Stimulated activated naive CD4-positive, alpha-beta T cell (primary cell): Measurements from ENCODE around the gene MYOZ1.
"Not testable (repeated sequence)": the region's sequence is repeated elsewhere in the genome, so short reads cannot be mapped to it uniquely, and the experiment has no call there.

Experiments used
- DNase-seq, 6 experiments: peaks; one replicate each; lab custom pipeline; 2025; lab: John Stamatoyannopoulos, UW

Gene MYOZ1, protein sequence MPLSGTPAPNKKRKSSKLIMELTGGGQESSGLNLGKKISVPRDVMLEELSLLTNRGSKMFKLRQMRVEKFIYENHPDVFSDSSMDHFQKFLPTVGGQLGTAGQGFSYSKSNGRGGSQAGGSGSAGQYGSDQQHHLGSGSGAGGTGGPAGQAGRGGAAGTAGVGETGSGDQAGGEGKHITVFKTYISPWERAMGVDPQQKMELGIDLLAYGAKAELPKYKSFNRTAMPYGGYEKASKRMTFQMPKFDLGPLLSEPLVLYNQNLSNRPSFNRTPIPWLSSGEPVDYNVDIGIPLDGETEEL

DNA sequence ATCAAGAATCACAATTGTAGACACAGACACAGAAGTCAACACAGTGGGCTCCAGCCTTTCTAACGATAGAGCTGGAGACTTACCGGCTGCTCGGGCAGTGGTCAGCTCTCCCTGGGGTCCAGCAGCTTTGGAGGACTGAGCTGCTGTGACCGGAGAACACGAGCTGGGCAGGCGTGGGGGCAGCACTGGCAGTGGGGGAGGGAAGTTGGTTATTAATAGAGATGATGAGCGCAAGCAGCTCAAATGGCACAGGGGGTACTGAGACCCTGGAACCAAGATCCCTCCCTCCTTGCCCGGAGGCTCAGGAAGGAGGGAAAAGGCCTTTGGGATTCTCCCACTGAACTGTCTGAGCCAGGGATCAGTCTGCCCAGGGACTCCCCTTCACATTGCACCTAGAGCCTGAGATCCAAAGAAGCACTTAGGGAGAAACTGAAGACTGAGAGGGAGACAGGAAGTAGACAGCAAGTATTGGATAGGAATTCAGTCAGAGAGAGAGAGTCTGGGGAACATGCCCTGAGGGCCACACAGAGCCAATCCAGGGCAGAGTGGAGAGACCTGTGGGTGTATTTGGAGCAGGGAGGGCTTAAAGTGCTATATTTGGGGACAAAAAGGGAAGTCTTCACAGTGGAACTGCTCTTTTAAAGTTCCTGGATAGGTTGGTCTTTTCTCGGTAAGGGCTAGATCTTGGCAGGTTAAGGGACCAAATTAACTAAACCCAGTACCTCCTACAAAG, at the start of gene MYOZ1:
MYOZ1 (minus strand) TSS at position 147 of the 733 bp plus-strand sequence. CDS start 1,457 bp downstream, outside the sequence.
- DNase-seq: no peak

DNA sequence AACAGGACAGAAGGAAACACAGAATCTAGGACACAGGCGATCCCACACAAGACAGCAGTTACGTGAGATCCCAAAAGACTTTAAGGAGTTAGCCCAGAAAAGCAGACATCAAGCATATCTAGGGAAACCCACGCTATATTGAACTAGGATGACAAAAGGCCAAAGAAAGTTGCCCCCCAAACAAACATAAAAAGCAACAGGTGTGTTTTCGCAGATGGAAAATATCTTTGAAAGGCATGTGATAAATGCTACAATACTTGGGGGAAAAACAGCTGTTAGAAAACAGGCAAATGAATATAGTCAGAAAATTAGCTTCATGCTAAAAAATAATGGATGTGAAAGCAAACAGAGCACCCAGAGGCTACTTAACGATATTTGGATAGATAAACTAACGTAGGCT, 49.5 kb upstream of the MYOZ1 start:
- not testable (repeated sequence) for DNase-seq

DNA sequence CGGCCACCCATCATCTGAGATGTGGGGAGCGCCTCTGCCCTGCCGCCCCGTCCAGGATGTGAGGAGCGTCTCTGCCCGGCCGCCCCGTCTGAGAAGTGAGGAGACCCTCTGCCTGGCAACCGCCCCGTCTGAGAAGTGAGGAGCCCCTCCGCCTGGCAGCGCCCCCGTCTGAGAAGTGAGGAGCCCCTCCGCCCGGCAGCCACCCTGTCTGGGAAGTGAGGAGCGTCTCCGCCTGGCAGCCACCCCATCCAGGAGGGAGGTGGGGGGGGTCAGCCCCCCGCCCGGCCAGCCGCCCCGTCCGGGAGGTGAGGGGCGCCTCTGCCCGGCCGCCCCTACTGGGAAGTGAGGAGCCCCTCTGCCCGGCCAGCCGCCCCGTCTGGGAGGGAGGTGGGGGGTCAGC, 48.3 kb upstream of the MYOZ1 start:
- DNase-seq: not testable (repeated sequence)

GRCh38 chr10:73687641-73688040, 46.4 kb upstream of the MYOZ1 start:
- DNase-seq: not testable (repeated sequence)

DNA sequence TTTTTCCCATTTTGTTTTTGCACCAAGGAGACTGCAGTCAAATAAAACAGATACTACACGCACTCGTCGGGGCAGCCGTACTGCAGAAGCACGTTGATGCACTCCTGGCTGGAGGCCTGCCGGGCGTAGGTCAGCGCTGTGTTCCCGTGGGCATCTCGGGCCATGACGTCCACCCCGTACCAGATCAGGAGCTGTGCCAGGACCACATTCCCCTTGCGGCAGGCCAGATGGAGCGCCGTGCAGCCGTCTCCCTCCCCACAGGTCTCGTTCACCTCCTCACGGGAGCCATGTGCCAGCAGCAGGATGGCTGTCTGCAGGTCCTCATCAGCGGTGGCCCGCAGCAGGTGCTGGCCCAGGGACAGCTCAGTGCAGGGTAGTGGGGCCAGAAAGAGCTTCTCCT, 33.3 kb upstream of the MYOZ1 start:
- not testable (repeated sequence) for DNase-seq

GRCh38 chr10:73668378-73668777, 27.1 kb upstream of the MYOZ1 start:
- not testable (repeated sequence) for DNase-seq

GRCh38 chr10:73666153-73666809, 25.0 kb upstream of the MYOZ1 start:
- DNase-seq: not testable (repeated sequence)

DNA sequence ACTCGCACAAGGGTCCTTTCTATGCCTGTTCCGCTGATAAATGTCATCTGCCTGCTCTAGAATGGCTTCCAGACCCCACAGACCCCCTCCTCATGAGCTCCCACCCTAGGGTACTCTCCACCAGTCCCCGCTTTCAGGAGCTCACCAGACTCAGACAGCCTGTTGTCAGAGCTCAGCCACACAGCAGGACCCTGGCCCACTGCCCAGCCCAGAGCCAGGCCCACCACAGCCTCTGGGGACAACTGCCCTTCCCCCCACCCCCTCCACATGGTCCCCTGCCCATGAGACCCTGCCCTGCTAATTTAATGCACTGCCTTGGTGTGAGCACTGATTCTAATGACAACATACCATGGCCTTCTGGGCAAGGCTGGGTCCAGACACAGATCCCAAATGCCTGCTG, 24.3 kb upstream of the MYOZ1 start:
- DNase-seq: not testable (repeated sequence)

DNA sequence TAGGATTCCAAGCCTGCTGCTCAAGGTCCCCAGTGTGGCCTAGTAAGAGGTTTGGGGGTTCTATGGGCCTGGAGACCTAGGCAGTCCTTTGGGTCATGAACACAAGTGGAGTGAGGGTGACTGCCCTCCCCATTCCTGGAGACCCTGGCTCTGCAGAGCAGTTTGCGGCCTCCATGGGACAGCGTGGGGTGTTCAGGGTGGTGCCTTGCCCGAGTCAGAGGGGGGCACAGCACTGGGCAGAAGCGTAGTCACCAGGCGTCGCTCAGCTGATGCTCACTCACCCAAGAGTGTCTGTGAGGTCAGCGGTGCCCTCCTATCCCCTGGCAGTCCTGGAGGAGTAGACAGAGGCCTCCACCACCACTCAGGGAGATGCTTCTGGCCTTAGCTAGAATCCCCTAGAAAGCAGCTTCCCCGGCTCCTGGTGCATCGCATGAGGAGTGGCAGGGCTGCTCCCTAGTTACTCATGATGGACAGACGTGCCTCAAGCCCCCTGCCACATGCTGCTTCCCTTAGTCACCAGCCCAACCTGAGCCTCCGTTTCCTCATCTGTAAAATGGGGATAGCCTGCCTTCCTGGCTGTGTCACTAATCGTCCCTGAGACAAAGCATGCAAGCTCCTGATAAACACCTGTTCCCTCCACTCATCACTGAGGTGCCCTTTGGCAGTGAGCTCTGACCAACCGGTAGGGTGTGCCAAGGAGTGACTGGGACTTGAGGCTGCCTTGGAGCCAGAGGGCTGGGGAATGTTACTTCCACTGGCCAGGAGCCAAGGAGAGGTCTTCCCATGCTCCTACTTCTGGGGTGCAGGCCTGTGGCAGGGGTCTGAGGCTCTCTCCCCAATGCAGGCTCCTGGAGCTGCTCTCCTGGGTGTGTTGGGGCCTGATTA, 23.1 kb upstream of the MYOZ1 start:
- not testable (repeated sequence) for DNase-seq

GRCh38 chr10:73663621-73664020, 22.3 kb upstream of the MYOZ1 start:
- not testable (repeated sequence) for DNase-seq

- not testable (repeated sequence) for DNase-seq
These were observed 21.4 kb upstream of the MYOZ1 start for GRCh38 chr10:73662705-73663104.

DNA sequence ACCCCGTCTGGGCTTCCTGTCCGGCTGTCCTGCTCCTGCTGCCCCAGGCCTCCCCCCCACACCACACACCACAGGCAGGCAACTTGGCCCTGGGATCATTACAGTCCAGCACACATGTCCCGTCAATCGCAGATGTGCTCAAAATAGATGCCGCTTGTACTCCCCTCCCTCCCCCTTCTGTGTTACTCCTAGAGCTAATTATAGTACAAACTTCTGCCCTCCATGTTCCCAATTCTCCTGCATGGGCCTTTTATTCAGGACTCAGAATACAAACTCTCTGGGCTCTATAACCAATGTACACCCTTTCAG, 14.7 kb upstream of the MYOZ1 start, which contains the start of gene SYNPO2L:
SYNPO2L (minus strand) TSS at position 40 of the 309 bp plus-strand sequence. CDS start 107 bp downstream, outside the sequence.
- no peak for DNase-seq

DNA sequence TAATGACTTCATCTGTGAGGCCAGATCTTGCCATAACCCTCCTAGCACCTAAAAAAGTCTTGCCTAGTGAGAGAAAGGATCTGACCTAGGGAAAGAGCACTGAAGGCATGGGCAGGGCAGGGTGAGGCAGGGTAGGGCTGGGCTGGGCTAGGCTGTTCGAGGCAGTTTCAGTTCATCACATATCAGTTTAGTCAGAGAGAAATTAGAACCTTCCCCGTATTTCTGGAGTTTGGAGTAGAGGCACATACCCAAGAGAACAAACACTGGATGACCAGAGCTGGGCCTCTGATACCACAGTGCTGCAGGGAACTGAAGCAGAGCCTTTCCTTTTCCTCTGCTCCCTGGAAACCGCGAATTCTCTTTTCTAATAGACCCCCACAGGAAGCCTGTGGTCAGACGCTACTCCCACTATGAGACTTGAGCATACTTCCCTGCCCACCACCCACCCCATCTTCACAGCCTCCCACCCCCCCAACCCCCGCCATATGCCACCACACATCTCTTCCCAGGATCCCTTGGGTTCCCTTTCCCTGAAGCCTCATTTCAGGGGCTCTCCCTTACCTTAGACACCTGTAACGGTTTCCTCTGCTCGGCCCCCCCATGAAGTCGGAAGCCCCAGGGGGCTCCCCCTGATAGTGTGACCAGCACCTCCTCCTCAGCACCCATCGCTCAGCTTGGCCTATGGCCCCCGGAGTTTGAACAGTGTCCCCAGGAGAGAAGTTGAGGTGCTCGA, 14.1 kb upstream of the MYOZ1 start:
- no peak for DNase-seq

DNA sequence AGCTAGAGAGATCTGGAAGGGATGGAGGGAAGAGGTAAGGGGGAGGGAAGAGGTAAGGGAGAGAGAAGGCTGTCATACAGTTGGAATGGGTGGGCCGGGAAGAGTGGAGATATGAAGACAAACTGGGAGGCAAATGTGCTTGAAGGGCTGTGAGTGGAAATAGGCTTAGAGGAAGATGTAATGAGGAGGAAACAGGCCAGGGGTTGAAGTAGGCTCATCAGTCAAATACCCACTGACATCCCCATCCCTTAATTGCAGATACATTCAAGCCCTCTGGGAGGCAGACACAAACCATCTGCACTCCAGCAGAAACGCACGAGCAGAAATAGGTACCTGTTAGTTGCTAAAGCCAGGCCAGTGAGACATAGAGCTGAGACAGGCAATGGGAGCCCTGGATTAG, 12.4 kb upstream of the MYOZ1 start:
- no peak for DNase-seq

- no peak for DNase-seq
These were observed 11.9 kb upstream of the MYOZ1 start for GRCh38 chr10:73653195-73653594.

- no peak for DNase-seq
These were observed 9.5 kb upstream of the MYOZ1 start for GRCh38 chr10:73650537-73651331.

- DNase-seq: no peak
These were observed 8.7 kb upstream of the MYOZ1 start for GRCh38 chr10:73649876-73650536.

- DNase-seq: no peak
These were observed 7.9 kb upstream of the MYOZ1 start for GRCh38 chr10:73648975-73649829.
